Stimulated activated CD4-positive, alpha-beta T cell treated with anti-CD3 and anti-CD28 coated beads, TNF-alpha, amount 100 ng/mL, for 48 hours (primary cell): ENCODE measurements around the gene EDARADD.
A peak's percentile ranks its signal among the peaks of the same experiment; 100 is the strongest.

Experiments used
- DNase-seq, 3 donors: peaks; one replicate each; pipeline ENCODE4 v3.0.0-alpha.2; 2020; ENCODE audit warnings: low read depth in 3 of 3

The EDARADD gene

GRCh38 chr1:236516929-236517704 is 123.0 kb downstream of the EDARADD start:
- DNase-seq: no peak

GRCh38 chr1:236518322-236518721 is 124.2 kb downstream of the EDARADD start:
- no peak for DNase-seq

GRCh38 chr1:236520445-236521005 is 126.4 kb downstream of the EDARADD start:
- DNase-seq: no peak

GRCh38 chr1:236522937-236523703 is 129.0 kb downstream of the EDARADD start:
- DNase-seq: no peak

GRCh38 chr1:236523704-236524141 is 129.6 kb downstream of the EDARADD start, which contains the start of gene LGALS8:
Gene LGALS8, plus strand, starts transcription at chr1:236523982. Its CDS starts 2,089 bp downstream, at chr1:236526071.
- DNase-seq: peak; percentile 84 to 88 (median 85)

GRCh38 chr1:236524142-236524894 is 130.2 kb downstream of the EDARADD start:
- DNase-seq: peak; percentile 24 to 52 (median 37)

- no peak for DNase-seq
Observed at GRCh38 chr1:236524895-236525184, 130.8 kb downstream of the EDARADD start.

GRCh38 chr1:236526079-236526478 is 132.0 kb downstream of the EDARADD start:
- no peak for DNase-seq

GRCh38 chr1:236530286-236530685 is 136.2 kb downstream of the EDARADD start:
- DNase-seq: no peak

GRCh38 chr1:236530959-236531358 is 136.9 kb downstream of the EDARADD start:
- no peak for DNase-seq

GRCh38 chr1:236532850-236533249 is 138.8 kb downstream of the EDARADD start:
- no peak for DNase-seq

- peak in 2 of 3 donors; percentile 23 to 29 for DNase-seq
Observed at GRCh38 chr1:236534151-236534651, 140.1 kb downstream of the EDARADD start.
